ENCODE data around the gene NCKAP5.

NCKAP5 gene

GRCh38 chr2:132669908-132670495 lies 898.3 kb downstream of the NCKAP5 start, which contains the start of gene LYPD1:
Gene LYPD1, minus strand, starts transcription at chr2:132670205. Its CDS starts 273 bp downstream, at chr2:132669932.
- Histone ChIP-seq H3K4me2 (ENCODE audit: insufficient read depth, low read length) (no peak within 1 kb of the TSS), H3K9ac (ENCODE audit: low read depth, low read length) (no peak within 1 kb of the TSS), H4K20me1 (ENCODE audit: insufficient read depth, low read length) (no peaks in the 10 kb centered on the region), H3K27ac (ENCODE audit: low read length) (no peak within 1 kb of the TSS), H3K4me3 (ENCODE audit: low read depth in 1 of 2, low read length in 2 of 2) (no peak within 1 kb of the TSS), H3K27me3 (ENCODE audit: insufficient read depth, low read length, poor library complexity) (no peaks in the 10 kb centered on the region), H3K4me1 (ENCODE audit: insufficient read depth, low read length) (no peaks in the 10 kb centered on the region), H3K79me2 (ENCODE audit: insufficient read depth, low read length) (no peaks in the 10 kb centered on the region), H2AFZ (ENCODE audit: low read depth, low read length) (no peak within 1 kb of the TSS), H3K9me3 (ENCODE audit: insufficient read depth, low read length, severe bottlenecking) (peaks cover 7% of the 10 kb centered on the region), H3K36me3 (ENCODE audit: insufficient read depth, low read length) (no peaks in the 10 kb centered on the region)
- TF ChIP-seq CTCF (IDR thresholded peaks at IDR 0.05; ENCODE audit: borderline replicate concordance, extremely low read depth, low read length, poor library complexity, severe bottlenecking) = no peak
- TF ChIP-seq EZH2 (IDR thresholded peaks at IDR 0.05; ENCODE audit: borderline replicate concordance, low read depth, low read length, severe bottlenecking) = no peak
- no peak for DNase-seq
- no peak for ATAC-seq (ENCODE audit: insufficient read depth, low read depth)

DNA sequence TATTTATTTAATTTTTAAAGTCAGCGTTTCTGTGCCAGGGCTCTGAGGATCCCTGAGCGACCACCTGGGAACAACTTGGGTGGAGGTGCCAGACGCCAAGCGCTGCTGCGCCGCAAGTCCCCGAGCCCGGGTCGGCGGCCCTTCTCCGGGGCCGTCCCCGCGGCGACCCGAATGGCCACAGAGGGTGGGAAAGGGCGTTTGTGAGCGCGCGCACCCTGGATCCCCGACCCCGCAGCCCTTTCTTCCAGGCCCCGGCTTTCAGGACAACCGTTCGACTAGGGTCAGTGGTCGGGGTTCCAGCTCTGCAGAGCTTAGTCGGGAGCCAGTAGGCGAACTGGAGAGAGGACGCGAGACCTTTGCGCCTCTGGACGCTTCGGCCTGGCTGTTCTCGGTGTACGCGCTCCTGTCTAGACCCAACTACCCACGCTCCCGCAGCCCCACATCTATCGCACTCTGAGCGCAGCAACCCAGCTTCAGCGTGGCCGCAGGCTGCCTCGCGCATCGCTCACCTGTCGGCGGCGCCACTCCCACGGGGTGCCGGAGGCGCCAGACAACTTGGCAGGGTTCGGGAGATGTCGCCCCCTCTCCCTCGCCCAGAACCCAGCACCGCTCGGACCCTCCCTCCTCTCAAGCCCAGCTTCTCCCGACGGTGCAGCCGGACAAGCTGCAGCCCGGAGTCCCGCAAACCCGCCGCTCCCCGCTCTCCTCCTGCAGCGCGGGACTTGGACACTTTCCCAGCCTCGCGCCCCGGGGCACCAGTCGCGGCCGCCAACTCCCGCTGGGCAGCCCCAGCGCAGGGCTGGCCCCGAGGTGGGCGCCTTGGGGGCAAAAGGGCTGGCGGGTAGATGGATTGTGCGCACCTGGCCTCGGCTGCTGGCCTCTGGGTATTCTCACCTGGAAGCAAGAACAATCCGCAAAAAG lies 899.0 kb downstream of the NCKAP5 start:
- no peak for TF ChIP-seq EZH2 (IDR thresholded peaks at IDR 0.05; ENCODE audit: borderline replicate concordance, low read depth, low read length, severe bottlenecking)
- ATAC-seq (ENCODE audit: insufficient read depth, low read depth) (no peak), DNase-seq (no peak)
- Histone ChIP-seq H3K27ac (ENCODE audit: low read length) (no peak overlapping the region), H3K4me2 (ENCODE audit: insufficient read depth, low read length) (no peak overlapping the region), H2AFZ (ENCODE audit: low read depth, low read length) (no peak overlapping the region), H3K79me2 (ENCODE audit: insufficient read depth, low read length) (no peaks in the 10 kb centered on the region), H3K4me1 (ENCODE audit: insufficient read depth, low read length) (no peaks in the 10 kb centered on the region), H3K4me3 (ENCODE audit: low read depth in 1 of 2, low read length in 2 of 2) (no peak overlapping the region), H3K36me3 (ENCODE audit: insufficient read depth, low read length) (no peaks in the 10 kb centered on the region), H3K27me3 (ENCODE audit: insufficient read depth, low read length, poor library complexity) (no peaks in the 10 kb centered on the region), H3K9me3 (ENCODE audit: insufficient read depth, low read length, severe bottlenecking) (peaks cover 7% of the 10 kb centered on the region), H3K9ac (ENCODE audit: low read depth, low read length) (no peak overlapping the region), H4K20me1 (ENCODE audit: insufficient read depth, low read length) (no peaks in the 10 kb centered on the region)

- H3K4me1 ChIP-seq (ENCODE audit: insufficient read depth, low read length) = no peaks in the 10 kb centered on the region
- no peaks in the 10 kb centered on the region for H3K36me3 ChIP-seq (ENCODE audit: insufficient read depth, low read length)
- H3K27me3 ChIP-seq (ENCODE audit: insufficient read depth, low read length, poor library complexity) = no peaks in the 10 kb centered on the region
- no peak for DNase-seq
- no peak overlapping the region for H2AFZ ChIP-seq (ENCODE audit: low read depth, low read length)
- no peak overlapping the region for H3K4me3 ChIP-seq (ENCODE audit: low read depth in 1 of 2, low read length in 2 of 2)
- no peaks in the 10 kb centered on the region for H3K79me2 ChIP-seq (ENCODE audit: insufficient read depth, low read length)
- peaks cover 7% of the 10 kb centered on the region for H3K9me3 ChIP-seq (ENCODE audit: insufficient read depth, low read length, severe bottlenecking)
- TF ChIP-seq EZH2 (IDR thresholded peaks at IDR 0.05; ENCODE audit: borderline replicate concordance, low read depth, low read length, severe bottlenecking) (no peak), CTCF (IDR thresholded peaks at IDR 0.05; ENCODE audit: borderline replicate concordance, extremely low read depth, low read length, poor library complexity, severe bottlenecking) (no peak)
- H3K9ac ChIP-seq (ENCODE audit: low read depth, low read length) = no peak overlapping the region
- H4K20me1 ChIP-seq (ENCODE audit: insufficient read depth, low read length) = no peaks in the 10 kb centered on the region
- H3K27ac ChIP-seq (ENCODE audit: low read length) = no peak overlapping the region
- ATAC-seq (ENCODE audit: insufficient read depth, low read depth) = no peak
- no peak overlapping the region for H3K4me2 ChIP-seq (ENCODE audit: insufficient read depth, low read length)
Measured at GRCh38 chr2:132668189-132668823, 900.0 kb downstream of the NCKAP5 start.

- no peak overlapping the region for H3K27ac ChIP-seq (ENCODE audit: low read length)
- no peaks in the 10 kb centered on the region for H3K4me1 ChIP-seq (ENCODE audit: insufficient read depth, low read length)
- TF ChIP-seq CTCF (IDR thresholded peaks at IDR 0.05; ENCODE audit: borderline replicate concordance, extremely low read depth, low read length, poor library complexity, severe bottlenecking) = no peak
- TF ChIP-seq EZH2 (IDR thresholded peaks at IDR 0.05; ENCODE audit: borderline replicate concordance, low read depth, low read length, severe bottlenecking) = no peak
- H4K20me1 ChIP-seq (ENCODE audit: insufficient read depth, low read length) = no peaks in the 10 kb centered on the region
- no peak for ATAC-seq (ENCODE audit: insufficient read depth, low read depth)
- H3K79me2 ChIP-seq (ENCODE audit: insufficient read depth, low read length) = no peaks in the 10 kb centered on the region
- no peaks in the 10 kb centered on the region for H3K36me3 ChIP-seq (ENCODE audit: insufficient read depth, low read length)
- H3K4me3 ChIP-seq (ENCODE audit: low read depth in 1 of 2, low read length in 2 of 2) = no peak overlapping the region
- DNase-seq = no peak
- no peaks in the 10 kb centered on the region for H3K27me3 ChIP-seq (ENCODE audit: insufficient read depth, low read length, poor library complexity)
- H3K9ac ChIP-seq (ENCODE audit: low read depth, low read length) = no peak overlapping the region
- H3K4me2 ChIP-seq (ENCODE audit: insufficient read depth, low read length) = no peak overlapping the region
- H3K9me3 ChIP-seq (ENCODE audit: insufficient read depth, low read length, severe bottlenecking) = peaks cover 7% of the 10 kb centered on the region
- H2AFZ ChIP-seq (ENCODE audit: low read depth, low read length) = no peak overlapping the region
Measured at GRCh38 chr2:132667706-132668105, 900.6 kb downstream of the NCKAP5 start.

Measured in DND-41 (cell line).